Spleen (tissue), 7 donors: ENCODE results near the gene GCFC2.

Experiments
- POLR2AphosphoS5 ChIP-seq, 3 donors: sonication (generic); formaldehyde crosslinking; IDR thresholded peaks; one replicate each; pipeline ENCODE4 v1.5.1; 2017; ENCODE audit warnings: antibody characterized with exemption in 3 of 3
- TF ChIP-seq, protein P1 (sequence below), 11 experiments: fragments of 200-600 bp in 7 of 11; fragments of 450-650 bp in 4 of 11; sonication (generic) in 4 of 11; IDR thresholded peaks in 8 of 11; conservative IDR thresholded peaks in 3 of 11; 1 replicate in 7 of 11; 2 replicates in 4 of 11; pipeline versions ENCODE4 v1.4.0 to v1.8.0; 2016 to 2021; ENCODE audit warnings: antibody characterized with exemption in 11 of 11, inconsistent platforms in 4 of 11, mild to moderate bottlenecking in 1 of 11
- donor health status: DM: no; HTN: no; CAD: no; lungs with moderate emphysema.
- donor health status: DM: no; HTN: no; CAD: no.
- donor health status: DM: no; HTN: no; CAD: no.

DNA sequence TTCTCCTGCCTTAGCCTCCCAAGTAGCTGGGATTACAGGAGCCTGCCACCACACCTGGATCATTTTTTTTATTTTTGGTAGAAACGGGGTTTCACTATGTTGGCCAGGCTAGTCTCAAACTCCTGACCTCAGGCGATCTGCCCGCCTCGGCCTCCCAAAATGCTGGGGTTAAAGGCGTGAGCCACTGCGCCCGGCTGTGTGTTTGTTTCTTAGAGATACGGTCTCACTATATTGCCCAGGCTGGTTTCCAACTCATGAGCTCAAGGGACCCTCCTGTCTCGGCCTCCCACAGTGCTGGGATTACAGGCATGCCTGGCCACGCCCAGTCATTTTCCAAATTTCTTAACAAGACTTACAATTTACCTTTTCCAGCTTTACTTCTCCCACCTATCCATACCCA is 65.1 kb downstream of the GCFC2 start:
- TF ChIP-seq, protein P1, sequence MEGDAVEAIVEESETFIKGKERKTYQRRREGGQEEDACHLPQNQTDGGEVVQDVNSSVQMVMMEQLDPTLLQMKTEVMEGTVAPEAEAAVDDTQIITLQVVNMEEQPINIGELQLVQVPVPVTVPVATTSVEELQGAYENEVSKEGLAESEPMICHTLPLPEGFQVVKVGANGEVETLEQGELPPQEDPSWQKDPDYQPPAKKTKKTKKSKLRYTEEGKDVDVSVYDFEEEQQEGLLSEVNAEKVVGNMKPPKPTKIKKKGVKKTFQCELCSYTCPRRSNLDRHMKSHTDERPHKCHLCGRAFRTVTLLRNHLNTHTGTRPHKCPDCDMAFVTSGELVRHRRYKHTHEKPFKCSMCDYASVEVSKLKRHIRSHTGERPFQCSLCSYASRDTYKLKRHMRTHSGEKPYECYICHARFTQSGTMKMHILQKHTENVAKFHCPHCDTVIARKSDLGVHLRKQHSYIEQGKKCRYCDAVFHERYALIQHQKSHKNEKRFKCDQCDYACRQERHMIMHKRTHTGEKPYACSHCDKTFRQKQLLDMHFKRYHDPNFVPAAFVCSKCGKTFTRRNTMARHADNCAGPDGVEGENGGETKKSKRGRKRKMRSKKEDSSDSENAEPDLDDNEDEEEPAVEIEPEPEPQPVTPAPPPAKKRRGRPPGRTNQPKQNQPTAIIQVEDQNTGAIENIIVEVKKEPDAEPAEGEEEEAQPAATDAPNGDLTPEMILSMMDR (IDR thresholded peaks at IDR 0.05 in 8 of 11, conservative IDR thresholded peaks at IDR 0.05 in 3 of 11) = no peak
- no peak for TF ChIP-seq POLR2AphosphoS5 (IDR thresholded peaks at IDR 0.05)
